Ishikawa (cell line): ENCODE measurements around the gene ERVW-1.

Experiments
- EP300 ChIP-seq: IDR thresholded peaks from 2 replicates; pipeline ENCODE4 v1.6.1; 2012; ENCODE audit warnings: borderline replicate concordance
- TF ChIP-seq, protein P1 (sequence below): IDR thresholded peaks from 2 replicates; pipeline ENCODE4 v1.6.1; 2012; ENCODE audit warnings: low read depth, mild to moderate bottlenecking

DNA sequence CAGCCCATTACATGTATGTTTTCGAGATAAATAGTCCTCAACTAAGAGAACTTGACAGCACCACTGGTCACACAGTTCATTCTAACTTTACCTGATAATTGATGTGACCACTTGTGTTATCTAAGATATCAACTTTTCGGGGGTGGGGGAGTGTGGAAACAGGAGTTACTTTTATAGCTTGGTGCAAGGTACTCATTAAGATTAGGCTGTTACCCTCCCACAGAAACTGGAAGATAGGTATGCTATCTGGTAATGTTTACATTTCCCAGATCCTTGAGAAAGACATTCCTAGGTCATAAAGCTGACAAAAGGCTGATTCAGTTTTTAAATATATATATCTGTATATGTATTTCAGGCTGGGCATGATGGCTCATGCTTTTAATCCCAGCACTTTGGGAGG is 11.1 kb downstream of the ERVW-1 start:
- TF ChIP-seq, protein P1, sequence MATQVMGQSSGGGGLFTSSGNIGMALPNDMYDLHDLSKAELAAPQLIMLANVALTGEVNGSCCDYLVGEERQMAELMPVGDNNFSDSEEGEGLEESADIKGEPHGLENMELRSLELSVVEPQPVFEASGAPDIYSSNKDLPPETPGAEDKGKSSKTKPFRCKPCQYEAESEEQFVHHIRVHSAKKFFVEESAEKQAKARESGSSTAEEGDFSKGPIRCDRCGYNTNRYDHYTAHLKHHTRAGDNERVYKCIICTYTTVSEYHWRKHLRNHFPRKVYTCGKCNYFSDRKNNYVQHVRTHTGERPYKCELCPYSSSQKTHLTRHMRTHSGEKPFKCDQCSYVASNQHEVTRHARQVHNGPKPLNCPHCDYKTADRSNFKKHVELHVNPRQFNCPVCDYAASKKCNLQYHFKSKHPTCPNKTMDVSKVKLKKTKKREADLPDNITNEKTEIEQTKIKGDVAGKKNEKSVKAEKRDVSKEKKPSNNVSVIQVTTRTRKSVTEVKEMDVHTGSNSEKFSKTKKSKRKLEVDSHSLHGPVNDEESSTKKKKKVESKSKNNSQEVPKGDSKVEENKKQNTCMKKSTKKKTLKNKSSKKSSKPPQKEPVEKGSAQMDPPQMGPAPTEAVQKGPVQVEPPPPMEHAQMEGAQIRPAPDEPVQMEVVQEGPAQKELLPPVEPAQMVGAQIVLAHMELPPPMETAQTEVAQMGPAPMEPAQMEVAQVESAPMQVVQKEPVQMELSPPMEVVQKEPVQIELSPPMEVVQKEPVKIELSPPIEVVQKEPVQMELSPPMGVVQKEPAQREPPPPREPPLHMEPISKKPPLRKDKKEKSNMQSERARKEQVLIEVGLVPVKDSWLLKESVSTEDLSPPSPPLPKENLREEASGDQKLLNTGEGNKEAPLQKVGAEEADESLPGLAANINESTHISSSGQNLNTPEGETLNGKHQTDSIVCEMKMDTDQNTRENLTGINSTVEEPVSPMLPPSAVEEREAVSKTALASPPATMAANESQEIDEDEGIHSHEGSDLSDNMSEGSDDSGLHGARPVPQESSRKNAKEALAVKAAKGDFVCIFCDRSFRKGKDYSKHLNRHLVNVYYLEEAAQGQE = no peak
- TF ChIP-seq EP300 = no peak
